PC-3 (cell line): ENCODE data around the gene NHS. TPM values are rescaled to one million over a fixed set of nuclear protein-coding genes. Genes with fewer than 3 reads are reported as not detected.

Experiments used
- ATAC-seq: fragments of 200-7000 bp; cut with Tn5 transposase; 2 replicates; pipeline ENCODE4 v1.9.1; 2020; ENCODE audit warnings: mild to moderate bottlenecking, moderate library complexity
- BruUV-seq: library from RNA; stranded (reverse); fragments of 400-500 nt; replicated peaks from 2 replicates; lab custom pipeline; 2021; lab: Mats Ljungman, UMichigan
- CTCF ChIA-PET: fragments of 300-600 bp; sonication (Branson Sonifier 250); formaldehyde crosslinking; loops from one replicate; lab custom pipeline; 2022; ENCODE audit warnings: antibody characterized with exemption; lab: Charles Lee
- POLR2A ChIA-PET: fragments of 300-600 bp; sonication (Branson Sonifier 250); formaldehyde crosslinking; loops from one replicate; lab custom pipeline; 2022; ENCODE audit warnings: antibody characterized with exemption; ENCODE audit not compliant: unreplicated experiment; lab: Charles Lee
- DNase-seq: peaks from one replicate; pipeline ENCODE4 v3.0.0-alpha.2; 2015
- H2AFZ ChIP-seq: fragments of 300-600 bp; sonication (generic); 2 replicates; pipeline ENCODE4 v1.6.0; 2016; ENCODE audit warnings: antibody characterized with exemption, low read length
- H3F3A ChIP-seq: fragments of 300-600 bp; sonication (generic); one replicate; pipeline ENCODE4 v1.6.0; 2017; ENCODE audit warnings: antibody characterized with exemption, low read length, control low read depth, mild to moderate bottlenecking; ENCODE audit not compliant: unreplicated experiment
- H3K27ac ChIP-seq: fragments of 300-600 bp; sonication (generic); 2 replicates; pipeline ENCODE4 v1.5.1; 2016; ENCODE audit warnings: mild to moderate bottlenecking, low read length
- H3K27me3 ChIP-seq: fragments of 300-600 bp; sonication (generic); 2 replicates; pipeline ENCODE4 v1.6.1; 2016; ENCODE audit warnings: low read length, mixed read lengths
- H3K36me3 ChIP-seq: fragments of 300-600 bp; sonication (generic); 2 replicates; pipeline ENCODE4 v1.6.1; 2016; ENCODE audit warnings: low read depth, mixed run types, low read length, mixed read lengths
- H3K4me1 ChIP-seq: fragments of 300-600 bp; sonication (generic); 2 replicates; pipeline ENCODE4 v1.5.1; 2016; ENCODE audit warnings: low read length; ENCODE audit not compliant: insufficient read depth
- H3K4me2 ChIP-seq: fragments of 300-600 bp; sonication (generic); 2 replicates; pipeline ENCODE4 v1.6.0; 2016; ENCODE audit warnings: low read length
- H3K4me3 ChIP-seq: fragments of 300-600 bp; sonication (generic); 2 replicates; pipeline ENCODE4 v1.5.1; 2016; ENCODE audit warnings: mild to moderate bottlenecking, low read length, mixed read lengths
- H3K79me2 ChIP-seq: fragments of 300-600 bp; sonication (generic); 2 replicates; pipeline ENCODE4 v1.6.1; 2017; ENCODE audit warnings: low read length, mixed read lengths
- H3K9ac ChIP-seq: fragments of 300-600 bp; sonication (generic); 2 replicates; pipeline ENCODE4 v1.6.0; 2016; ENCODE audit warnings: mild to moderate bottlenecking, low read length
- H3K9me2 ChIP-seq: fragments of 300-600 bp; sonication (generic); replicated peaks from 2 replicates; pipeline ENCODE4 v1.6.1; 2016; ENCODE audit warnings: mixed run types, low read length, mixed read lengths
- H3K9me3 ChIP-seq: fragments of 300-600 bp; sonication (generic); 2 replicates; pipeline ENCODE4 v1.6.1; 2016; ENCODE audit warnings: low read length, mixed read lengths
- H4K20me1 ChIP-seq: fragments of 300-600 bp; sonication (generic); 2 replicates; pipeline ENCODE4 v1.6.1; 2016; ENCODE audit warnings: low read length, mixed read lengths
- EZH2 ChIP-seq: fragments of 300-600 bp; sonication (generic); IDR thresholded peaks from one replicate; pipeline ENCODE4 v1.6.1; 2017; ENCODE audit warnings: antibody characterized with exemption, mild to moderate bottlenecking, low read length; ENCODE audit not compliant: unreplicated experiment
- EZH2phosphoT487 ChIP-seq: fragments of 300-600 bp; sonication (generic); IDR thresholded peaks from 2 replicates; pipeline ENCODE4 v1.6.1; 2018; ENCODE audit warnings: mild to moderate bottlenecking, antibody characterized with exemption, low read length, borderline replicate concordance
- intact Hi-C: fragments of 100-400 bp; cut with micrococcal nuclease; formaldehyde crosslinking; loops from 2 replicates; pipeline ENCODE4 v1.9.0; 2023
- total RNA-seq: library from RNA; depleted of rRNA; stranded (reverse); fragments of >200 nt; gene quantifications from 2 replicates; pipeline ENCODE4 v1.2.3, GENCODE V29; 2014
- TF ChIP-seq, protein P1 (sequence below): fragments of 300-600 bp; sonication (generic); conservative IDR thresholded peaks from 2 replicates; pipeline ENCODE4 v1.5.1; 2017; ENCODE audit warnings: antibody characterized with exemption, low read depth, mild to moderate bottlenecking, low read length

The NHS gene
- total RNA-seq, 1 experiment from 2014 or later, result 4.9 TPM

GRCh38 chrX:17459008-17459611, 84.1 kb downstream of the NHS start:
- Histone ChIP-seq H3K79me2 (no peaks in the 10 kb centered on the region), H2AFZ (no peak overlapping the region), H3K4me2 (no peak overlapping the region), H3K27me3 (no peaks in the 10 kb centered on the region), H3K9ac (no peak overlapping the region), H3K4me1 (peaks cover 5% of the 10 kb centered on the region; the same call in 1 of the 2 replicates), H3K36me3 (no peaks in the 10 kb centered on the region), H3K9me3 (no peaks in the 10 kb centered on the region), H4K20me1 (no peaks in the 10 kb centered on the region), H3K9me2 (no peaks in the 10 kb centered on the region), H3K27ac (no peak overlapping the region), H3K4me3 (no peak overlapping the region), H3F3A (no peaks in the 10 kb centered on the region)
- no peak for TF ChIP-seq EZH2
- TF ChIP-seq, protein P1, sequence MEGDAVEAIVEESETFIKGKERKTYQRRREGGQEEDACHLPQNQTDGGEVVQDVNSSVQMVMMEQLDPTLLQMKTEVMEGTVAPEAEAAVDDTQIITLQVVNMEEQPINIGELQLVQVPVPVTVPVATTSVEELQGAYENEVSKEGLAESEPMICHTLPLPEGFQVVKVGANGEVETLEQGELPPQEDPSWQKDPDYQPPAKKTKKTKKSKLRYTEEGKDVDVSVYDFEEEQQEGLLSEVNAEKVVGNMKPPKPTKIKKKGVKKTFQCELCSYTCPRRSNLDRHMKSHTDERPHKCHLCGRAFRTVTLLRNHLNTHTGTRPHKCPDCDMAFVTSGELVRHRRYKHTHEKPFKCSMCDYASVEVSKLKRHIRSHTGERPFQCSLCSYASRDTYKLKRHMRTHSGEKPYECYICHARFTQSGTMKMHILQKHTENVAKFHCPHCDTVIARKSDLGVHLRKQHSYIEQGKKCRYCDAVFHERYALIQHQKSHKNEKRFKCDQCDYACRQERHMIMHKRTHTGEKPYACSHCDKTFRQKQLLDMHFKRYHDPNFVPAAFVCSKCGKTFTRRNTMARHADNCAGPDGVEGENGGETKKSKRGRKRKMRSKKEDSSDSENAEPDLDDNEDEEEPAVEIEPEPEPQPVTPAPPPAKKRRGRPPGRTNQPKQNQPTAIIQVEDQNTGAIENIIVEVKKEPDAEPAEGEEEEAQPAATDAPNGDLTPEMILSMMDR, result no peak
- TF ChIP-seq EZH2phosphoT487, result no peak
- no TSS peak for BruUV-seq
- CTCF ChIA-PET, result no interaction called here
- intact Hi-C loops, result no loop called here
- POLR2A ChIA-PET, result no interaction called here
- no peak for ATAC-seq
- DNase-seq, result no peak

- no peak overlapping the region for H3K4me2 ChIP-seq
- ChIA-PET CTCF (no interaction called here), POLR2A (no interaction called here)
- TF ChIP-seq, protein P1, result no peak
- no peak for TF ChIP-seq EZH2
- no peak for TF ChIP-seq EZH2phosphoT487
- no peaks in the 10 kb centered on the region for H3F3A ChIP-seq
- no peaks in the 10 kb centered on the region for H4K20me1 ChIP-seq
- no peak overlapping the region for H2AFZ ChIP-seq
- H3K9ac ChIP-seq, result no peak overlapping the region
- H3K4me1 ChIP-seq, result peaks cover 5% of the 10 kb centered on the region; the same call in 1 of the 2 replicates
- no peak for ATAC-seq
- no peak overlapping the region for H3K27ac ChIP-seq
- H3K27me3 ChIP-seq, result no peaks in the 10 kb centered on the region
- no peak overlapping the region for H3K4me3 ChIP-seq
- DNase-seq, result no peak
- no peaks in the 10 kb centered on the region for H3K9me3 ChIP-seq
- H3K9me2 ChIP-seq, result no peaks in the 10 kb centered on the region
- H3K79me2 ChIP-seq, result no peaks in the 10 kb centered on the region
- H3K36me3 ChIP-seq, result no peaks in the 10 kb centered on the region
- no TSS peak for BruUV-seq
- intact Hi-C loops, result no loop called here
These were observed 84.7 kb downstream of the NHS start for GRCh38 chrX:17459661-17460060.

- ATAC-seq (no peak), DNase-seq (no peak)
- no peaks in the 10 kb centered on the region for H3K79me2 ChIP-seq
- H3K4me3 ChIP-seq, result no peak overlapping the region
- H3K36me3 ChIP-seq, result no peaks in the 10 kb centered on the region
- intact Hi-C loops, result no loop called here
- no peaks in the 10 kb centered on the region for H3K27me3 ChIP-seq
- CTCF ChIA-PET, result no interaction called here
- no peak overlapping the region for H3K4me2 ChIP-seq
- H3F3A ChIP-seq, result no peaks in the 10 kb centered on the region
- POLR2A ChIA-PET, result no interaction called here
- H2AFZ ChIP-seq, result no peak overlapping the region
- BruUV-seq, result no TSS peak
- H3K27ac ChIP-seq, result no peak overlapping the region
- H4K20me1 ChIP-seq, result no peaks in the 10 kb centered on the region
- H3K4me1 ChIP-seq, result peaks cover 5% of the 10 kb centered on the region; the same call in 1 of the 2 replicates
- no peaks in the 10 kb centered on the region for H3K9me3 ChIP-seq
- TF ChIP-seq, protein P1, result no peak
- no peak for TF ChIP-seq EZH2
- TF ChIP-seq EZH2phosphoT487, result no peak
- no peaks in the 10 kb centered on the region for H3K9me2 ChIP-seq
- H3K9ac ChIP-seq, result no peak overlapping the region
These were observed 87.9 kb downstream of the NHS start for GRCh38 chrX:17462881-17463280.
